Measurements from ENCODE around the gene TSKS. TPM values are rescaled to one million over a fixed set of nuclear protein-coding genes. Genes with fewer than 3 reads are reported as not detected.

TSKS gene
- total and polyA plus RNA-seq, 2 of the 13 experiments (the other 11 are each of a cell fraction or from before 2014, with no cell fraction given) = 0.03 TPM; not detected in 1

DNA sequence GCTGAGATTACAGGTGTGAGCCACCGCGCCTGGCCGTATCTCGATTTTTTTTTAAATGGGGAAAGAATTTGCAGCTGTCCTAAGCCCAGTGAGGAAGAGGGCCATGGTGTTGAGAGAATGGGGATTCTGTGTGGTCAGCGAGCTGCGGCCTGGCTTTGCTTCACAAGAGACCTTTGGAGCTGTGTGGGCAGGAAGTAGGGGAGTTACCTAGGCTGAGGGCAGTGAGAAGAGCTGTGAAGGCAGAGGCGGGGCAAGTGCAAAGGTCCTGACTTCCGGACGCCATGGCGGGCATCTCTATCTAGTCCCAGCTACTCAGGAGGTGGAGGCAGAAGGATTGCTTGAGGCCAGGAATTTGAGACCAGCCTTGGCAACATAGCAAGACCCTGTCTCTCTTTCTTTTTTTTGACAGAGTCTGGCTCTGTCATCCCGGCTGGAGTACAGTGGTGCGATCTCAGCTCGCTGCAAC, 8.6 kb upstream of the TSKS start (continued):
- TF ChIP-seq, protein P1, sequence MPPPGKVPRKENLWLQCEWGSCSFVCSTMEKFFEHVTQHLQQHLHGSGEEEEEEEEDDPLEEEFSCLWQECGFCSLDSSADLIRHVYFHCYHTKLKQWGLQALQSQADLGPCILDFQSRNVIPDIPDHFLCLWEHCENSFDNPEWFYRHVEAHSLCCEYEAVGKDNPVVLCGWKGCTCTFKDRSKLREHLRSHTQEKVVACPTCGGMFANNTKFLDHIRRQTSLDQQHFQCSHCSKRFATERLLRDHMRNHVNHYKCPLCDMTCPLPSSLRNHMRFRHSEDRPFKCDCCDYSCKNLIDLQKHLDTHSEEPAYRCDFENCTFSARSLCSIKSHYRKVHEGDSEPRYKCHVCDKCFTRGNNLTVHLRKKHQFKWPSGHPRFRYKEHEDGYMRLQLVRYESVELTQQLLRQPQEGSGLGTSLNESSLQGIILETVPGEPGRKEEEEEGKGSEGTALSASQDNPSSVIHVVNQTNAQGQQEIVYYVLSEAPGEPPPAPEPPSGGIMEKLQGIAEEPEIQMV (CRISPR knock-in tag; IDR thresholded peaks at IDR 0.05; ENCODE audit: low read depth) = 0 out of 2 replicates have a peak, but pooled peaks have one; percentile 36
- TF ChIP-seq HOXA3 (CRISPR knock-in tag; IDR thresholded peaks at IDR 0.05) (peak; percentile 87), PAWR (CRISPR knock-in tag; IDR thresholded peaks at IDR 0.05; ENCODE audit: borderline replicate concordance) (0 out of 2 replicates have a peak, but pooled peaks have one; percentile 43), NR2F6 (IDR thresholded peaks at IDR 0.05) (no peak), NR2F6 (CRISPR knock-in tag; IDR thresholded peaks at IDR 0.05) (peak; percentile 61; the same call in 1 of the 2 replicates), HDAC2 (CRISPR knock-in tag; IDR thresholded peaks at IDR 0.05) (peak; percentile 71; the same call in 1 of the 2 replicates), SOX13 (IDR thresholded peaks at IDR 0.05) (no peak), SOX13 (CRISPR knock-in tag; conservative IDR thresholded peaks at IDR 0.05 in 1 of 2, IDR thresholded peaks at IDR 0.05 in 1 of 2) (peak in 1 of 2 experiments; percentile 27; a peak in 1 of 4 replicates), SALL1 (CRISPR knock-in tag; IDR thresholded peaks at IDR 0.05) (peak; percentile 76), ZNF136 (CRISPR knock-in tag; IDR thresholded peaks at IDR 0.05; ENCODE audit: low read depth) (peak; percentile 91; the same call in 1 of the 2 replicates), MEF2D (CRISPR knock-in tag; IDR thresholded peaks at IDR 0.05) (peak; percentile 78), EP300 (IDR thresholded peaks at IDR 0.05; ENCODE audit: low read depth in 2 of 2, low read length in 2 of 2) (peak in 1 of 2 experiments; percentile 28; a peak in 1 of 4 replicates), EP300 (CRISPR knock-in tag; IDR thresholded peaks at IDR 0.05; ENCODE audit: borderline replicate concordance) (no peak), GABPA (IDR thresholded peaks at IDR 0.05; ENCODE audit: low read depth, low read length) (peak; percentile 53), GABPA (CRISPR knock-in tag; IDR thresholded peaks at IDR 0.05; ENCODE audit: low read depth) (peak; percentile 87), ZSCAN25 (CRISPR knock-in tag; IDR thresholded peaks at IDR 0.05) (peak; percentile 93), SUZ12 (IDR thresholded peaks at IDR 0.05; ENCODE audit: low read depth, low read length) (no peak), SMARCC2 (IDR thresholded peaks at IDR 0.05) (no peak), ZMAT3 (CRISPR knock-in tag; conservative IDR thresholded peaks at IDR 0.05) (peak; percentile 81; the same call in 1 of the 2 replicates), DMAP1 (CRISPR knock-in tag; IDR thresholded peaks at IDR 0.05) (peak; percentile 46; the same call in 1 of the 2 replicates), RFX5 (IDR thresholded peaks at IDR 0.05; ENCODE audit: low read depth, low read length) (no peak), ZNF460 (CRISPR knock-in tag; IDR thresholded peaks at IDR 0.05; ENCODE audit: borderline replicate concordance) (no peak), GATAD2A (CRISPR knock-in tag; IDR thresholded peaks at IDR 0.05) (peak; percentile 47), ZNF441 (CRISPR knock-in tag; IDR thresholded peaks at IDR 0.05; ENCODE audit: borderline replicate concordance) (peak; percentile 81)
- TF ChIP-seq, protein P2, sequence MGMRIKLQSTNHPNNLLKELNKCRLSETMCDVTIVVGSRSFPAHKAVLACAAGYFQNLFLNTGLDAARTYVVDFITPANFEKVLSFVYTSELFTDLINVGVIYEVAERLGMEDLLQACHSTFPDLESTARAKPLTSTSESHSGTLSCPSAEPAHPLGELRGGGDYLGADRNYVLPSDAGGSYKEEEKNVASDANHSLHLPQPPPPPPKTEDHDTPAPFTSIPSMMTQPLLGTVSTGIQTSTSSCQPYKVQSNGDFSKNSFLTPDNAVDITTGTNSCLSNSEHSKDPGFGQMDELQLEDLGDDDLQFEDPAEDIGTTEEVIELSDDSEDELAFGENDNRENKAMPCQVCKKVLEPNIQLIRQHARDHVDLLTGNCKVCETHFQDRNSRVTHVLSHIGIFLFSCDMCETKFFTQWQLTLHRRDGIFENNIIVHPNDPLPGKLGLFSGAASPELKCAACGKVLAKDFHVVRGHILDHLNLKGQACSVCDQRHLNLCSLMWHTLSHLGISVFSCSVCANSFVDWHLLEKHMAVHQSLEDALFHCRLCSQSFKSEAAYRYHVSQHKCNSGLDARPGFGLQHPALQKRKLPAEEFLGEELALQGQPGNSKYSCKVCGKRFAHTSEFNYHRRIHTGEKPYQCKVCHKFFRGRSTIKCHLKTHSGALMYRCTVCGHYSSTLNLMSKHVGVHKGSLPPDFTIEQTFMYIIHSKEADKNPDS (CRISPR knock-in tag; IDR thresholded peaks at IDR 0.05) = no peak
- TF ChIP-seq, protein P3, sequence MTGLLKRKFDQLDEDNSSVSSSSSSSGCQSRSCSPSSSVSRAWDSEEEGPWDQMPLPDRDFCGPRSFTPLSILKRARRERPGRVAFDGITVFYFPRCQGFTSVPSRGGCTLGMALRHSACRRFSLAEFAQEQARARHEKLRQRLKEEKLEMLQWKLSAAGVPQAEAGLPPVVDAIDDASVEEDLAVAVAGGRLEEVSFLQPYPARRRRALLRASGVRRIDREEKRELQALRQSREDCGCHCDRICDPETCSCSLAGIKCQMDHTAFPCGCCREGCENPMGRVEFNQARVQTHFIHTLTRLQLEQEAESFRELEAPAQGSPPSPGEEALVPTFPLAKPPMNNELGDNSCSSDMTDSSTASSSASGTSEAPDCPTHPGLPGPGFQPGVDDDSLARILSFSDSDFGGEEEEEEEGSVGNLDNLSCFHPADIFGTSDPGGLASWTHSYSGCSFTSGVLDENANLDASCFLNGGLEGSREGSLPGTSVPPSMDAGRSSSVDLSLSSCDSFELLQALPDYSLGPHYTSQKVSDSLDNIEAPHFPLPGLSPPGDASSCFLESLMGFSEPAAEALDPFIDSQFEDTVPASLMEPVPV (CRISPR knock-in tag; IDR thresholded peaks at IDR 0.05) = no peak
- TF ChIP-seq, protein P4, sequence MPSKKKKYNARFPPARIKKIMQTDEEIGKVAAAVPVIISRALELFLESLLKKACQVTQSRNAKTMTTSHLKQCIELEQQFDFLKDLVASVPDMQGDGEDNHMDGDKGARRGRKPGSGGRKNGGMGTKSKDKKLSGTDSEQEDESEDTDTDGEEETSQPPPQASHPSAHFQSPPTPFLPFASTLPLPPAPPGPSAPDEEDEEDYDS (CRISPR knock-in tag; IDR thresholded peaks at IDR 0.05) = peak; percentile 56; the same call in 1 of the 2 replicates
